HG03097 (cell line): ENCODE measurements around the gene DLX1.
"Not testable (repeated sequence)": the region's sequence is repeated elsewhere in the genome, so short reads cannot be mapped to it uniquely, and the experiment has no call there.

ENCODE experiments used
- ATAC-seq: cut with Tn5 transposase; IDR thresholded peaks from one replicate; pipeline ENCODE4 v1.9.1; 2021; ENCODE audit not compliant: unreplicated experiment, low FRiP score

The DLX1 gene

GRCh38 chr2:172063446-172063845, 21.9 kb upstream of the DLX1 start:
- no peak for ATAC-seq

DNA sequence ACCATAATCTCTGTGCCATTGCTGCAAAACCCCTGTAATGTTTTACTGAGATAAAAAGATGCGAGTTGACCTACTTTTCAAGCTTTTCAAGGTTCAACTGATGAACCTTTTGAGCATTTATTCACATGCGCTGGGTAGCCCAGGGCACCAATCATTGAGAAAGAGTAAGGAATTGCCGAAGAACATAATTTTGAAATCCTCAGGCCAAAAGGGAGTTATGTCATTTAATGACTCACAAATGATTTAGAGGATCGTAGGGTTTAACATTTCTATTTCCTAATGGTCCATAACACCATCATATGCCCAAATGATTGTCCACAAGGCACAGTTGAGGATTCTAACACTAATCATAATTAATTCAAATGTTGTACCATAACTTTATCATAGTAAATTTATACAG, 20.2 kb upstream of the DLX1 start:
- ATAC-seq: no peak

GRCh38 chr2:172066394-172066886, 18.9 kb upstream of the DLX1 start:
- no peak for ATAC-seq

DNA sequence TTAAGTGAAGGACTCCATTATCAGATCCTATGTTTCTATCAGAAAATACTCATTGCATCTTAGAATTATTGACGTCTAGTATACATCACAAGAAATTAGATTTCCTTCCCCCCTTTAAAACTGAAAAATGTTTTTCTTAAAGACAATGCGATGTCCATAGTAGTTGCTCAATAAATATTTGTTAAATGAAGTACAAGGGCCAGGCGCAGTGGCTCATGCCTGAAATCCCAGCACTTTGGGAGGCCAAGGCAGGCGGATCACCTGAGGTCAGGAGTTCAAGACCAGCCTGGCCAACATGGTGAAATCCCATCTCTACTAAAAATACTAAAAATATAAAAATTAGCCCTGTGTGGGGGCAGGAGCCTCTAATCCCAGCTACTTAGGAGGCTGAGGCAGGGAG, 17.4 kb upstream of the DLX1 start:
- not testable (repeated sequence) for ATAC-seq

DNA sequence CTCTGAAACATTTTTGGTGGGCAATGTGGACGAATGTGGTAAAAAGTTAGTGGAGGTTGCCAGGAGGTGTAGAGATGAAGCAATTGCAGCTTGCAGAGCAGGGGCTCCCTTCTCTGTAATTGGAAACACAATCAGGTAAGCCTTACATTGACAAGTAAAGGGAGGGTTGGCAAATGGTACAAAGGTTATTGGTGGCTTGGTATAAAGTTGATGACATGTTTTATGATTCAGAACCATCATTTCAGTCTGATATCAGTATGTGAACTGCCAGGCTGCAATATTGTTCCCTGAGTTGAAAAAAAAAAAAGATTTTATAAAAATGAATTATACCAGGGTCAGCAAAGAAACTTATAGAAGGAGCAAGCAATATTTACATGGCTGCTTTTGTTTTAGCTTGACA, 14.4 kb upstream of the DLX1 start:
- ATAC-seq: no peak

GRCh38 chr2:172072303-172072702, 13.0 kb upstream of the DLX1 start:
- no peak for ATAC-seq

DNA sequence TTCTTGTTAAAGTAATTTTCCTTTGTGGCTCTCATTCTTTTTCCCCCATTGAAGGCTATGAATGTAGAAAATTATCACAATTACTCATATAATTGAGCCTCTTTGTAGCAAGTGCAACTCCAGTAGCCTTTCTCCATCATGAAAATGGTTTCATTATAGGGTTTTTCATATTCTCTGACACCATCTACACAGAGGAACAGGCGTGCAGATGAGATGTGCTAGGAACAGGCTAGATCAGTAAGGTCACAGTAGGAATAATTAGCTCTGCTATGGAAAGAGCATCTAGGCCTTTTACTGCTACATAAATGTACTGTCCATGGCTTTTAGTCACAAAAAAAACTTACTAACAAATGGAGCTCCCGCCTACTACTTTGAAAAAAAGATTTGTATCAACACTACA, 12.6 kb upstream of the DLX1 start:
- ATAC-seq: no peak

DNA sequence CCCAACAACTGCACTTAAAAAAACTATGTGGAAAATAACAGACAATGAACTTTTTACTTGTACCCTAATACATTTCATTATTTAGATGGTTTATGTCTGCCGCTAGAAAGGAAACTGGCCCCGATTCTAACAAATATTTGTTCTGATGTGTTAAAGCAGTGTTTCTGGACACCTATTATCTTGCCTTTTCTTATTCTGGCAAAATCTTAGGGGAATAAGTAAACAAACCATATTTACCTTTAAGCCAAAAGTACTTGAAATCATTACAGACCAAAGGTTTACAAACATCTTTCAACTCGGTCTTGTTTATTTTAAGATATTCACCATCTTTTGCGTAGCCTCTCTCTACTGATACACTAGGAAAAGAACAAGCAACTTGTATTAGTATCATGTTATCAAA, 11.8 kb upstream of the DLX1 start:
- no peak for ATAC-seq

- ATAC-seq: no peak
Measured at GRCh38 chr2:172074254-172074653, 11.1 kb upstream of the DLX1 start.

DNA sequence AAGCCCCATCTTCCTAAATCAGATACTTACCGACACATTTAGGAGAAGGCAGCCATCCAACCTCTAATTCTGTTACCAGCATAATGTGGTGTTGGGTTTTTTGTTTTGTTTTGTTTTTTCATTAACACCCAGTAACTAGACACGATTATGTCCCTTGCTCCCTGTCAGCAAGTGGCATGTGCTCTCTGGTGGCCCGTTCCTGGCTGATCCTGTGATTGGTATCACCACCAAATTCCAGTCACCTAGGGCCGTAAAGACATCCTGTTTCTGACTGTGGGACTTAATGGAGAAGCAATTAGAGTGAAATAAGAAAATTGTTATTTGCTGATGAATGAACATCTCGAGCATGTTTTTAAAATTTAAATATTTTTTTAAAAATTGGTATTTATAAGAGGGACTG, 5.9 kb upstream of the DLX1 start:
- no peak for ATAC-seq

DNA sequence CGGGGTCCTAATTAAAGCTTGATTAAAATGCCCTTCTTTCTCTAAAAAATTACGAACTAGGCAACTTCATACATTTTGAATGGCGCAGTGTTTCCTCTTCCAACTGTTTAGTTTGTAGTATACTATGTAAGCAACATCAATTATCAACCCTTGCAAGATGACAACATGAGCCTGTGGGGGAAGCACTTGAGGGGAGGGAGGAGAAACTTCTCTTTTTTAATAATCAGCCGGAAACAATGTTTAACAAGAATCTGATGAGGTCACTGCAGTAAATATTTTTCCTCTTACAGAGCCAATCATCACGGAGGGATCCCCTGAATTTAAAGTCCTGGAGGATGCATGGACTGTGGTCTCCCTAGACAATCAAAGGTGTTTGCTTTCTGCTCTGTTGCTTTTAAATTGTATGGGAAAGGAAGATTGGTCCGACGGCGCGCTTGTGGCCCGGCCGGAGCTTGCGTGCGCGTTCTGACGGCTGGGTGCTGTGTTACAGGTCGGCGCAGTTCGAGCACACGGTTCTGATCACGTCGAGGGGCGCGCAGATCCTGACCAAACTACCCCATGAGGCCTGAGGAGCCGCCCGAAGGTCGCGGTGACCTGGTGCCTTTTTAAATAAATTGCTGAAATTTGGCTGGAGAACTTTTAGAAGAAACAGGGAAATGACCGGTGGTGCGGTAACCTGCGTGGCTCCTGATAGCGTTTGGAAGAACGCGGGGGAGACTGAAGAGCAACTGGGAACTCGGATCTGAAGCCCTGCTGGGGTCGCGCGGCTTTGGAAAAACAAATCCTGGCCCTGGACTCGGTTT, 5.3 kb upstream of the DLX1 start:
- no peak for ATAC-seq

- no peak for ATAC-seq
Measured at GRCh38 chr2:172080641-172081220, 4.6 kb upstream of the DLX1 start.

DNA sequence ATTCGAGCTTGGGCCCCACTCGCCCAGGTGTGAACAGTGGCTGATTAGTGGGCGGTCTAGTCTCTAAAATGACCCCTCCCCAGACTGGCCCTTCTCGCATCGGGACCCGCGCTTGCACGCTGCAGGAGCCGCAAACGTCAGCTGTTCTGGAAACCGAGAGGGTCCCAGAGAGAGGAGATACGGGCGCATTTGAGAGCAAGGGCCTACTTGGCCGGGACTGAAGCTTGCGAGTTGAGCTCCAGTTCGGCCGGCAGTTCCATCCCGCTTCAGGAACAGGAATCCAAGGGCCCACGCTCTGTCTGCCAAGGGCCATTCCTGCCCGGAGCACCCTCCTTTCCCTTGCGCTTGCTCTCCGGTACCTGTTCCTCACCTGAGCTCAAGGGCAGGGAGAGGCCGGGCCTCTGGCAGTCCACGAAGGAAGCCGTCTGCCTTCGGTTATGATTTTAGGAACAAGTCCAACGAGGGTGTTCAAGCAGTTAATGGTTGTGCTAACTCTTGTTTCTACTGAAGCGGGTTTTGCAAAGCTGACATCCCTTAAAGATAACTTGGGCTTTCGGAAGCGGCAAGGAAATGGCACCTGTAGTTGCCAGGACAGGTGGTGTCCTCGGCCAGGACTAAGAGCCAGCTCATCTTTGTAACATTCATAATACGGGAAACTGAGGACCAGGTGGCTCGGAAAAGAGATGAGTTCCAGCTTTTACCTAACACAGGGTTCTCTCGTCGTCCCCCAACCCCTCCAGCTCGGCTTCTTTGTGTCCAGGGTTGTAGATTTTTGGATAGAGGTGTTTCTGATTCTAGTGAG, 3.9 kb upstream of the DLX1 start:
- ATAC-seq: no peak

- ATAC-seq: no peak
Measured at GRCh38 chr2:172082105-172082943, 3.0 kb upstream of the DLX1 start.

DNA sequence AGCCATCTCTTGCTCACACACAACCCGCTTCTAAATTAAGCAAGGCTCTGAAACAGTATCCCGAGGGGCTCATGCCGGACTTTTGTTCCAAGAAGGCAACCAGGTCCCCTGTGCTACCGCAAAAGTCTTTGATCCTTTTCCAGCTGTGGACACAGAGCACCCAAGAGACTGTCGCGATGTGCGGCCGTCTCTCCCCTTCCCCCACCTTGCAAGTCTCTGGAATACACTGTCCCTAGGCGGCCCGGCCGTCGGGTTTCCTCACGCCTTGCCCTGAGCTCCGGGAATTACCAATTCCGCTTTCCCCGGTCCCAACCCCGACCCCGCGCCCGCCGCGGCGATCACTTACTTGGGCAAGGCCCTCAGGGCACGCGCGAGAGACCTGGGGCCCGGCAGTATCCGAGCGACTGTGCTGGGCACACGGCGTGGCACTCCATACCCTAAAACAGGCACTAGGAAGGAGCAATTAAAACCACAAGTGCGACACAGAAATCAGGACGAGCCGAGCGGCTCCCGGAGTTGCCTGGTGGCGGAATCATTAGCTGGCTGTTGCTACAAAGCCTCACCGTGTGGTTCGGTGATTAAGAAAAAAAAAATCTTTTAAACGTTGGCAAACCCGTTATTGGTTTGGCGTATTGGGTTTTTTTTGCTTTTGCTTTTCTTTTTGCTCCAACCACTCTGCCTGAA, 2.2 kb upstream of the DLX1 start:
- ATAC-seq: no peak

- no peak for ATAC-seq
Measured at GRCh38 chr2:172083628-172084394, 1.5 kb upstream of the DLX1 start.

DNA sequence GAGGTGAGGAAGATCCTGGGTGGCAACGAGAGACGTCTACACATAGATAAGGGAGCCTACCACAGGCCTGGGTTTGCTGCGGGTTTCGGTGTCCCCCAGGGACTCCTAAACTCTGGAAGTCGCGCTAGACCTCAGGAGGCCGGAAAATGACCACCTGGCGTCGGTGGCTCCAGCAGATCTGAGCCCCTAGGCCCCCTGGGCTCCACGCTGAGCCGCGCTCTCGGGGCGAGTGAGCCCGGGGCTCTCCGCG, 987 bp upstream of the DLX1 start:
- ATAC-seq: no peak

DNA sequence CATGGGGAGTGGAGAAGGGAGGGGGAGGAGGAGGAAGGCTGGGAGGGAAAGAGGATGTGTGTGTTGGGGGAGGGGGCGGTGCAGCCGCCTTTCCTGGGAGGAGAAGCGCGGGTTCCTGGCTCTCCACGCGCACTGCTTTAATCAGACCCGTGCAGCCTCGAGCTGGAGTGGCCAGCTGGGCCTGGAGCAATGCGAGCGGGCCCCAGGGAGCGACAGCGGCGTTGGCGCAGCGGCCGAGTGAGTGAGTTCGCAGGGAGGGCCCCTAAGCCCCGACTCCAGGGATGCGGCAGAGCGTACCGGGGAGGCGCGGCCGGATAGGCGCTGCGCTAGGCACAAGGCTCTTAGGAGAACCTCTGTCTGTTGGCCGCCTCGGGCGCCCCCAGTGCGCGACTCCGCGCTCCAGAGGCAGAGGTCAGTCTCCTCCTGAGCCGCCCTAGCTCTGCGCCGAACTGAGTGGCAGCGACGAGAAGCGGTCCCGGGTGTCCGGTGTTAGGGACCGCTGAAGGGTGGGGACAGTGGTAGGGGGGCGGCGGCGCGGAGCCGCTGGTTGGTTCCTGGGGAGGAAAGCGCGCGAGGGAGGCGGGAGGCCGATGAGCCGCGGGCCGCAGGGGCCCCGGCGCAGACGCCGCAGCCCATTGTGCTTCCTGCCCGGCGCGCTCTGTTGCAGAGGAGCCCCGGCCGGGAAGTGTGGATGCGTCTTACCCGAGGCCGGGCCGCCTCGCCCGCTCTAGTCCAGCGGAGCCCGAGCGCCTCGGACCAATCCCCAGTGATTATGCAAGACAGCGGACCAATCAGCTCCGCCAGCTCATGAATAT, 455 bp upstream of the DLX1 start:
- peak; percentile 71 for ATAC-seq
